HepG2 (cell line): ENCODE results near the gene IQGAP2. TPM values are rescaled to one million over a fixed set of nuclear protein-coding genes. Genes with fewer than 3 reads are reported as not detected.

Source experiments
- AFF4 ChIP-seq: sonication (generic); formaldehyde crosslinking; IDR thresholded peaks from 2 replicates; pipeline ENCODE4 v1.4.0; 2020; ENCODE audit warnings: missing genetic modification reagents
- AHR ChIP-seq: IDR thresholded peaks from 2 replicates; pipeline ENCODE4 v1.6.1; 2018; ENCODE audit warnings: missing genetic modification reagents, missing compliant biosample characterization
- CREM ChIP-seq, 2 experiments: sonication (generic) in 1 of 2; formaldehyde crosslinking in 1 of 2; IDR thresholded peaks; 2 replicates each; pipeline versions ENCODE4 v1.4.0 to v1.6.1; 2016 to 2020; ENCODE audit warnings: antibody characterized with exemption in 1 of 2, mild to moderate bottlenecking in 1 of 2, missing genetic modification reagents in 1 of 2
- E2F1 ChIP-seq: sonication (generic); formaldehyde crosslinking; IDR thresholded peaks from 2 replicates; pipeline ENCODE4 v1.5.0; 2020; ENCODE audit warnings: missing genetic modification reagents
- FOXC1 ChIP-seq: sonication (generic); formaldehyde crosslinking; IDR thresholded peaks from 2 replicates; pipeline ENCODE4 v1.8.0; 2022; ENCODE audit warnings: mild to moderate bottlenecking, missing genetic modification reagents, borderline replicate concordance
- MEIS2 ChIP-seq: sonication (generic); formaldehyde crosslinking; IDR thresholded peaks from 2 replicates; pipeline ENCODE4 v1.9.0; 2021; ENCODE audit warnings: mild to moderate bottlenecking, missing genetic modification reagents
- NBN ChIP-seq: fragments of 450-650 bp; conservative IDR thresholded peaks from 2 replicates; pipeline ENCODE4 v1.6.1; 2017
- NFIC ChIP-seq: IDR thresholded peaks from 2 replicates; pipeline ENCODE4 v1.6.1; 2012; ENCODE audit warnings: mild to moderate bottlenecking, low read length, inconsistent platforms
- ZIK1 ChIP-seq: sonication (generic); formaldehyde crosslinking; IDR thresholded peaks from 2 replicates; pipeline ENCODE4 v1.5.0; 2020; ENCODE audit warnings: mild to moderate bottlenecking, low read depth, missing genetic modification reagents, borderline replicate concordance
- ZNF563 ChIP-seq: sonication (generic); formaldehyde crosslinking; IDR thresholded peaks from 2 replicates; pipeline ENCODE4 v1.8.0; 2022; ENCODE audit warnings: mild to moderate bottlenecking, moderate library complexity, missing genetic modification reagents
- ZNF703 ChIP-seq: sonication (generic); formaldehyde crosslinking; IDR thresholded peaks from 2 replicates; pipeline ENCODE4 v1.5.1; 2020; ENCODE audit warnings: missing genetic modification reagents, mild to moderate bottlenecking, moderate library complexity, borderline replicate concordance
- ZNF761 ChIP-seq: sonication (generic); formaldehyde crosslinking; conservative IDR thresholded peaks from 2 replicates; pipeline ENCODE4 v1.4.0; 2020; ENCODE audit warnings: mild to moderate bottlenecking, missing genetic modification reagents
- polyA plus RNA-seq, 8 experiments: library from polyadenylated mRNA; depleted of rRNA in 3 of 8; stranded (reverse) in 7 of 8; unstranded in 1 of 8; fragments of >200 nt; fragmentation: Illumina TruSeq in 4 of 8; extraction: Trizol in 4 of 8; gene quantifications; 2 replicates each; pipeline versions ENCODE4 v1.2.1 to v1.2.3, GENCODE V29; 2011 to 2016; ENCODE audit warnings: low read depth in 4 of 8, missing spikeins in 1 of 8, mixed read lengths in 1 of 8; ENCODE audit not compliant: insufficient read depth in 1 of 8
- total RNA-seq, 5 experiments: library from RNA; depleted of rRNA; stranded (reverse); fragments of >200 nt; fragmentation: Illumina TruSeq; extraction: Trizol; gene quantifications; 2 replicates each; pipeline ENCODE4 v1.2.3, GENCODE V29; 2016; ENCODE audit warnings: low read depth in 1 of 5
- TF ChIP-seq, protein P1 (sequence below): IDR thresholded peaks from 2 replicates; pipeline ENCODE4 v1.6.1; 2016
- TF ChIP-seq, protein P2 (sequence below), 2 experiments: sonication (generic) in 1 of 2; formaldehyde crosslinking in 1 of 2; IDR thresholded peaks; 2 replicates each; pipeline versions ENCODE4 v1.4.0 to v1.6.1; 2016 to 2020; ENCODE audit warnings: borderline replicate concordance in 1 of 2, low read depth in 1 of 2, mild to moderate bottlenecking in 1 of 2, missing genetic modification reagents in 1 of 2
- TF ChIP-seq, protein P3 (sequence below): sonication (generic); formaldehyde crosslinking; IDR thresholded peaks from 2 replicates; pipeline ENCODE4 v1.4.0; 2020; ENCODE audit warnings: missing genetic modification reagents

The IQGAP2 gene
- total and polyA plus RNA-seq, 2 of the 13 experiments (the other 11 are each of a cell fraction or from before 2014, with no cell fraction given), result 35.2 to 83.3 TPM

GRCh38 chr5:76715736-76716455 is 312.8 kb downstream of the IQGAP2 start, which contains the start of gene F2R (continued):
- TF ChIP-seq, protein P1, sequence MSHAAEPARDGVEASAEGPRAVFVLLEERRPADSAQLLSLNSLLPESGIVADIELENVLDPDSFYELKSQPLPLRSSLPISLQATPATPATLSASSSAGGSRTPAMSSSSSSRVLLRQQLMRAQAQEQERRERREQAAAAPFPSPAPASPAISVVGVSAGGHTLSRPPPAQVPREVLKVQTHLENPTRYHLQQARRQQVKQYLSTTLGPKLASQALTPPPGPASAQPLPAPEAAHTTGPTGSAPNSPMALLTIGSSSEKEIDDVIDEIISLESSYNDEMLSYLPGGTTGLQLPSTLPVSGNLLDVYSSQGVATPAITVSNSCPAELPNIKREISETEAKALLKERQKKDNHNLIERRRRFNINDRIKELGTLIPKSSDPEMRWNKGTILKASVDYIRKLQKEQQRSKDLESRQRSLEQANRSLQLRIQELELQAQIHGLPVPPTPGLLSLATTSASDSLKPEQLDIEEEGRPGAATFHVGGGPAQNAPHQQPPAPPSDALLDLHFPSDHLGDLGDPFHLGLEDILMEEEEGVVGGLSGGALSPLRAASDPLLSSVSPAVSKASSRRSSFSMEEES (CRISPR knock-in tag), result no peak
- TF ChIP-seq, protein P2, sequence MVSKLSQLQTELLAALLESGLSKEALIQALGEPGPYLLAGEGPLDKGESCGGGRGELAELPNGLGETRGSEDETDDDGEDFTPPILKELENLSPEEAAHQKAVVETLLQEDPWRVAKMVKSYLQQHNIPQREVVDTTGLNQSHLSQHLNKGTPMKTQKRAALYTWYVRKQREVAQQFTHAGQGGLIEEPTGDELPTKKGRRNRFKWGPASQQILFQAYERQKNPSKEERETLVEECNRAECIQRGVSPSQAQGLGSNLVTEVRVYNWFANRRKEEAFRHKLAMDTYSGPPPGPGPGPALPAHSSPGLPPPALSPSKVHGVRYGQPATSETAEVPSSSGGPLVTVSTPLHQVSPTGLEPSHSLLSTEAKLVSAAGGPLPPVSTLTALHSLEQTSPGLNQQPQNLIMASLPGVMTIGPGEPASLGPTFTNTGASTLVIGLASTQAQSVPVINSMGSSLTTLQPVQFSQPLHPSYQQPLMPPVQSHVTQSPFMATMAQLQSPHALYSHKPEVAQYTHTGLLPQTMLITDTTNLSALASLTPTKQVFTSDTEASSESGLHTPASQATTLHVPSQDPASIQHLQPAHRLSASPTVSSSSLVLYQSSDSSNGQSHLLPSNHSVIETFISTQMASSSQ (IDR thresholded peaks at IDR 0.05; ENCODE audit: low read depth), result no peak
- TF ChIP-seq, protein P2 (CRISPR knock-in tag; IDR thresholded peaks at IDR 0.05; ENCODE audit: borderline replicate concordance), result no peak
- TF ChIP-seq FOXC1 (CRISPR knock-in tag) (peak; percentile 74; the same call in 1 of the 2 replicates), NFIC (no peak), CREM (IDR thresholded peaks at IDR 0.05) (no peak), CREM (CRISPR knock-in tag; IDR thresholded peaks at IDR 0.05) (no peak), ZNF703 (CRISPR knock-in tag) (no peak), NBN (no peak), E2F1 (CRISPR knock-in tag) (peak; percentile 55; the same call in 1 of the 2 replicates), AHR (no peak), ZNF563 (CRISPR knock-in tag) (peak; percentile 73; the same call in 1 of the 2 replicates), AFF4 (no peak), ZIK1 (CRISPR knock-in tag) (peak; percentile 72; the same call in 1 of the 2 replicates), ZNF761 (CRISPR knock-in tag) (0 out of 2 replicates have a peak, but pooled peaks have one; percentile 24), MEIS2 (peak; percentile 74)
- TF ChIP-seq, protein P3, sequence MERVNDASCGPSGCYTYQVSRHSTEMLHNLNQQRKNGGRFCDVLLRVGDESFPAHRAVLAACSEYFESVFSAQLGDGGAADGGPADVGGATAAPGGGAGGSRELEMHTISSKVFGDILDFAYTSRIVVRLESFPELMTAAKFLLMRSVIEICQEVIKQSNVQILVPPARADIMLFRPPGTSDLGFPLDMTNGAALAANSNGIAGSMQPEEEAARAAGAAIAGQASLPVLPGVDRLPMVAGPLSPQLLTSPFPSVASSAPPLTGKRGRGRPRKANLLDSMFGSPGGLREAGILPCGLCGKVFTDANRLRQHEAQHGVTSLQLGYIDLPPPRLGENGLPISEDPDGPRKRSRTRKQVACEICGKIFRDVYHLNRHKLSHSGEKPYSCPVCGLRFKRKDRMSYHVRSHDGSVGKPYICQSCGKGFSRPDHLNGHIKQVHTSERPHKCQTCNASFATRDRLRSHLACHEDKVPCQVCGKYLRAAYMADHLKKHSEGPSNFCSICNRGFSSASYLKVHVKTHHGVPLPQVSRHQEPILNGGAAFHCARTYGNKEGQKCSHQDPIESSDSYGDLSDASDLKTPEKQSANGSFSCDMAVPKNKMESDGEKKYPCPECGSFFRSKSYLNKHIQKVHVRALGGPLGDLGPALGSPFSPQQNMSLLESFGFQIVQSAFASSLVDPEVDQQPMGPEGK (CRISPR knock-in tag), result peak; percentile 70
